Type B pancreatic cell (in vitro differentiated cells): Measurements from ENCODE around the gene HIGD1C. TPM values are rescaled to one million over a fixed set of nuclear protein-coding genes. Genes with fewer than 3 reads are reported as not detected.
A peak's percentile ranks its signal among the peaks of the same experiment; 100 is the strongest.
"Not testable (repeated sequence)": the region's sequence is repeated elsewhere in the genome, so short reads cannot be mapped to it uniquely, and the experiment has no call there.

Experiments
- DNase-seq: peaks from one replicate; pipeline ENCODE4 v3.0.0; 2021; ENCODE audit warnings: mixed read lengths; ENCODE audit not compliant: unreplicated experiment; ENCODE audit errors: extremely low spot score
- H3K27ac Mint-ChIP-seq: 2 replicates; pipeline ENCODE4 v1.8.0; 2021; ENCODE audit warnings: mild to moderate bottlenecking, mixed read lengths
- H3K27me3 Mint-ChIP-seq: 2 replicates; pipeline ENCODE4 v1.8.0; 2021; ENCODE audit warnings: mixed read lengths
- H3K36me3 Mint-ChIP-seq: 2 replicates; pipeline ENCODE4 v1.8.0; 2021; ENCODE audit warnings: mixed read lengths
- H3K4me1 Mint-ChIP-seq: one replicate; pipeline ENCODE4 v1.8.0; 2021; ENCODE audit warnings: mixed read lengths; ENCODE audit not compliant: unreplicated experiment
- H3K4me3 Mint-ChIP-seq: 2 replicates; pipeline ENCODE4 v1.8.0; 2021; ENCODE audit warnings: mild to moderate bottlenecking, mixed read lengths
- H3K9me3 Mint-ChIP-seq: 2 replicates; pipeline ENCODE4 v1.8.0; 2021; ENCODE audit warnings: mixed read lengths
- CTCF ChIP-seq: fragments of 200-600 bp; sonication (generic); conservative IDR thresholded peaks from 2 replicates; pipeline ENCODE4 v1.5.0; 2021; ENCODE audit warnings: antibody characterized with exemption, mild to moderate bottlenecking
- total RNA-seq: library from RNA; stranded (reverse); gene quantifications from 2 replicates; pipeline ENCODE4 v1.2.1, GENCODE V29; 2021; ENCODE audit warnings: low replicate concordance

Gene HIGD1C
- total RNA-seq, 1 donor from 2014 or later, result not detected

GRCh38 chr12:50949801-50950302 is 2.5 kb upstream of the HIGD1C start:
- Mint-ChIP-seq H3K9me3 (no peaks in the 10 kb centered on the region), H3K36me3 (no peaks in the 10 kb centered on the region), H3K27me3 (no peaks in the 10 kb centered on the region), H3K4me1 (no peaks in the 10 kb centered on the region), H3K4me3 (no peak overlapping the region), H3K27ac (no peak overlapping the region)
- no peak for TF ChIP-seq CTCF
- DNase-seq, result no peak

GRCh38 chr12:50951112-50951511 is 1.2 kb upstream of the HIGD1C start:
- H3K36me3 Mint-ChIP-seq, result no peaks in the 10 kb centered on the region
- H3K4me1 Mint-ChIP-seq, result no peaks in the 10 kb centered on the region
- no peak overlapping the region for H3K4me3 Mint-ChIP-seq
- no peaks in the 10 kb centered on the region for H3K27me3 Mint-ChIP-seq
- no peak for DNase-seq
- no peak for TF ChIP-seq CTCF
- H3K27ac Mint-ChIP-seq, result no peak overlapping the region
- no peaks in the 10 kb centered on the region for H3K9me3 Mint-ChIP-seq

DNA sequence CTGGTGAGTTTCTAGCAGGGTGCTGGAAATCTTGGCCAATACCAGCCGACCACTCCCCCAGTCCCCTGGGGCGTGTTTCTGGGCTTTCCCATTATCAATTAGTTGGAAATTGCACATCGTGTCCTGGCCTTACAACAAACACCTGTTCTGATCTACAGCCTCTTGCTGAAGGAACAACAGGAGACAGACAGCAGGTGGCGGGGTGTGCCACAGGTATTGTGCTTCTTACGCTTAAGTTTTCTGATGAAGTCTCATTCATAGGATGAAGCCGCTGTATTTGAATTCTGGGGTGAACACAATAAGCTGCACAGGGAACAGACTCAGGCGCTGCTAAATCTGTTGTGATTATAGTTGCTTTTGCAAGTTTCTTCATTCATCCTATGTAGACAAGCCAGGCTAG is 703 bp downstream of the HIGD1C start:
- DNase-seq, result peak; percentile 54
- Mint-ChIP-seq H3K4me3 (no peak overlapping the region), H3K27ac (no peak overlapping the region), H3K27me3 (no peaks in the 10 kb centered on the region), H3K4me1 (no peaks in the 10 kb centered on the region), H3K9me3 (no peaks in the 10 kb centered on the region), H3K36me3 (no peaks in the 10 kb centered on the region)
- no peak for TF ChIP-seq CTCF

- H3K27me3 Mint-ChIP-seq, H3K27ac Mint-ChIP-seq, H3K4me3 Mint-ChIP-seq, DNase-seq, H3K4me1 Mint-ChIP-seq, H3K36me3 Mint-ChIP-seq, H3K9me3 Mint-ChIP-seq: not testable (repeated sequence)
Observed at GRCh38 chr12:50954789-50955188, 2.4 kb downstream of the HIGD1C start.

- DNase-seq, result no peak
- no peak for TF ChIP-seq CTCF
- Mint-ChIP-seq H3K9me3 (no peaks in the 10 kb centered on the region), H3K4me3 (no peak overlapping the region), H3K4me1 (peaks cover 5% of the 10 kb centered on the region), H3K27ac (no peak overlapping the region), H3K36me3 (no peaks in the 10 kb centered on the region), H3K27me3 (no peaks in the 10 kb centered on the region)
Observed at GRCh38 chr12:50955288-50955687, 2.9 kb downstream of the HIGD1C start.

DNA sequence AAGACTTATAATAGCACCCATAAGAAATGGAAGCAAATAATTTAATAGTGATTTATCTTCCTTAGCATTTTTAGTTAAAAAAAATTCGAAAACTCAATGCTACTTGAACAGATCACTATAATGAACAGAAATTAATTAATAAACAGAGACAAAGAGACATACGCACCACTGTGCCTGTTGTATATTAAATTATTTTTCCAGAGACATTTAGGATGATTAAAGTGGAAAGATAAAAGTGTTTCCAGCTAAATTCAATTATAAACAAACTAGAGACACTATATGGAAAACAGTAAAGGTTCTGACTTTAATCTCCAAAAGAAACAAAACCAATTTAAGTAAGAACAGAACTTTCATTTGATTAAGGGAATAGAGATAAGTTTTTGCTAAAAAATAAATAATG is 3.4 kb downstream of the HIGD1C start:
- Mint-ChIP-seq H3K36me3 (no peaks in the 10 kb centered on the region), H3K9me3 (no peaks in the 10 kb centered on the region), H3K4me1 (peaks cover 5% of the 10 kb centered on the region), H3K4me3 (no peak overlapping the region), H3K27me3 (no peaks in the 10 kb centered on the region), H3K27ac (no peak overlapping the region)
- TF ChIP-seq CTCF, result no peak
- no peak for DNase-seq
